ENCODE measurements around the gene ACBD7.

Gene ACBD7

DNA sequence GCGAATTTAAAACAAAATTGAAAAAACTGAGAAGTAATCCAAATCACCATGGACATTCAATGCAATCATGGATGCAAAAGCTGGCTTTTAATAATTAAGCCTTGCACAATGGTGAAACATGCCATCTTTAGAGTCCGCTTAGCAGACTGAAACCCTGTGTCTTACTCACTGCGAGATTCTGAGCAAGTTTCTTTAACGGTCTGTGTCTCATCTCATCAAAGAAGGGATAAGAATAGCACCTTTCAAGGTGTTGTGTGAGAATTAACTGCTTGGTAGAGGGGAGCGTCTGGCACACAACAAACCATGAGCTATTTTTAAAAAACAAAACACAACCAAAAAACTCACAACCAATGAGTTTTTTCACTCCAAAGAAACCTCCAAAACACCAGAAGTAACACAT, 21.4 kb downstream of the ACBD7 start:
- no peak overlapping the region for H3K4me3 ChIP-seq (ENCODE audit: low read length)
- TF ChIP-seq ZNF274 (IDR thresholded peaks at IDR 0.05; ENCODE audit: low read depth, low read length): no peak

DNA sequence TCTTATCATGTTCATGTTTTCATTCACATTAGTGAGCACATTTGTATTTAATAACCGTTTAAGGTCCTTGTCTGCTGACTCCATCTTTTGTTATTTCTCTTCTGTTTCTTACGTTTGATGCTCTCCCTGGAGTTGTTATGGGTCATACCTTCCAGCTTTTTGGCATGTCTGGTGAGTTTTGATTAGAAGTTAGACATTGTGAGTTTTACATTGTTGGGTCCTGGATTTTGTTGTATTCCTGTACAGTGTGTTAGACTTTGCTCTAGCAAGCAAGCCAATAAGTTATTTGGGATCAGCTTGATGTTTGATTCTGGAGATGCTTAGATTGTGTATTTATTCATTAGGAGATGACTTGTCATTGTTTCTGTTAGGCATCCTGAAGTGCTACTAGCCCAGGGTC, 27.9 kb downstream of the ACBD7 start:
- no peak for TF ChIP-seq ZNF274 (IDR thresholded peaks at IDR 0.05; ENCODE audit: low read depth, low read length)
- no peak overlapping the region for H3K4me3 ChIP-seq (ENCODE audit: low read length)

DNA sequence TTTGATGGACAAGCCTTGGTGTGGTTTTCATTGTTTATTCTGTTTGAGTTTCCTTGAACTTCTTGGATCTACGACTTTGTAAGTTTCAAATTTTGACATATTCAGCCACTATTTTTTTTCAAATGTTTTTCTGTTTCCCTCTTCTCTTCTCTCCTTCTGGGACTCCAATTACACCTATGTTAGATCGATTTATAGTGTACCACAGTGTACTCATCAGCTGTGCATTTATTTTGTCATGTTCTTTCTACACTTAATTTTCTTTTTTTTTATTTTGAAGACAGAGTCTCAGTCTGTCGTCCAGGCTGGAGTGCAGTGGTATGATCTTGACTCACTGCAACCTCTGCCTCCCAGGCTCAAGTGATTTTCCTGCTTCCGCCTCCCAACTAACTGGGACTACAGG, 28.7 kb downstream of the ACBD7 start:
- no peak overlapping the region for H3K4me3 ChIP-seq (ENCODE audit: low read length)
- TF ChIP-seq ZNF274 (IDR thresholded peaks at IDR 0.05; ENCODE audit: low read depth, low read length): no peak

DNA sequence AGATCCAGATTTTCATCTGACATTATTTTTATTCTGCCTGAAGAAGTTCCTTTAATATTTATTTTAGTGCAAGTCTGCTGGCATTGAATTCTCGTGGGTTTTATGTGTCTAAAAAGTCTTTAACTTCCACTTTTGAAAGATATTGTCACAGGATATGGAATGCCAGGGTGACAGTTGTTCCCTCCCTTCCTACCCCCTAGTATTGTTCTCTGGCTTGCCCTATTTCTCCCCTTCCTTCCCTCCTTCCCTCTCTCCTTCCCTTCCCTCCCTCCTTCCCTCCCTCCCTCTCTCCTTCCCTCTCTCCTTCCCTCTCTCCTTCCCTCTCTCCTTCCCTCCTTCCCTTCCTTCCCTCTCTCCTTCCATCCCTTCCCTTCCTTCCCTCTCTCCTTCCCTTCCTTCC, 29.9 kb downstream of the ACBD7 start:
- no peak for TF ChIP-seq ZNF274 (IDR thresholded peaks at IDR 0.05; ENCODE audit: low read depth, low read length)
- H3K4me3 ChIP-seq (ENCODE audit: low read length): no peak overlapping the region

DNA sequence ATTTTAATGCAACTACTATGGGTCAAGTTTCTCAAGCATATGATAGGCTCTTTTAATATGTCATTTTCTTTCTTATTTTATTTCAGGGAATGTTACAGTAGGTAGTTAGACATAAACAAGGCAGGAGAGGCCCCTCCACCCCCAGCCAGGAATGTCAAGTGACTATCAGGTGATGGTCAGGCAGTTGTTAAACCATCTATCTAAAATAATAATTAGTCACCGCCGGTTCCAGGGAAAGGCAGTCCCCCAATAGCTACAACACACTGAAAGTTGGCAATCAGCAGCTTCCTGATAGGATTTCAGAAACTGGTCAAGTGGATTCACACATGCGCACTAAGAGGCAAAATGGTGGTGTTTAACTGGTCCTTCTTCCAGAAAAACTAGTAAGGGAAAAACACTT, 35.5 kb downstream of the ACBD7 start:
- H3K4me3 ChIP-seq (ENCODE audit: low read length): no peak overlapping the region
- no peak for TF ChIP-seq ZNF274 (IDR thresholded peaks at IDR 0.05; ENCODE audit: low read depth, low read length)

DNA sequence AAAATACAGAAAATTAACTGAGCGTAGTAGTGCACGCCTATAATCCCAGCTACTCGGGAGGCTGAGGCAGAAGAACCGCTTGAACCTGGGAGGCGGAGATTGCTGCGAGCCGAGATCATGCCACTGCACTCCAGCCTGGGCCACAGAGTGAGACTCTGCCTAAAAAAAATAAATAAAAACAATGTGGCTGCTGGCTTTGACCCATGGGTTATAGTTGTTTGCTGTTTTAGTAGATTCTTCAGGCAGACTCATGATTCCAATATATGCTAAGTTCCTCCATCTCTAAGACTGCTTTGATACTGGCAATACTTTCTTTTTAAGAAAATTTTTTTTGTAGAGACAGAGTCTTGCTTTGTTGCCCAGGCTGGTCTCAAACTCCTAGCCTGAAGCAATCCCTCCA, 36.5 kb downstream of the ACBD7 start:
- TF ChIP-seq ZNF274 (IDR thresholded peaks at IDR 0.05; ENCODE audit: low read depth, low read length): no peak

DNA sequence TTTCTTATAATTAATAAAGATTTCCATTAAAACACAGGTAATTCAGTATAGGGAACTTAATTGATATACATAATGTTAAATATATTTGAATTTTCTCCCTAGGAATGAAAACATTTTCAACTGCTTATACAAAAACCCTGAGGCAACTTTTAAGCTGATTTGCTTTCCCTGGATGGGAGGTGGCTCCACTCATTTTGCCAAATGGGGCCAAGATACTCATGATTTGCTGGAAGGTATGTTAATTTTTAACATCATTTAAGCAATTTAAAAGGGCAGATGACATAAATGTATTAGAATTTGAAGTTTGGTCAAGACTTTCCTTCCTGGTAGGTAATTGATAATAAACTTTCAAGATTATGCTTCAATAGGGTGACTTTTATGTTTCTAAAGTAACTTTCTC, 39.0 kb downstream of the ACBD7 start:
- no peak overlapping the region for H3K4me3 ChIP-seq (ENCODE audit: low read length)

More for the DNA sequence above, 36.5 kb downstream of the ACBD7 start:
- H3K4me3 ChIP-seq (ENCODE audit: low read length): no peak overlapping the region

DNA sequence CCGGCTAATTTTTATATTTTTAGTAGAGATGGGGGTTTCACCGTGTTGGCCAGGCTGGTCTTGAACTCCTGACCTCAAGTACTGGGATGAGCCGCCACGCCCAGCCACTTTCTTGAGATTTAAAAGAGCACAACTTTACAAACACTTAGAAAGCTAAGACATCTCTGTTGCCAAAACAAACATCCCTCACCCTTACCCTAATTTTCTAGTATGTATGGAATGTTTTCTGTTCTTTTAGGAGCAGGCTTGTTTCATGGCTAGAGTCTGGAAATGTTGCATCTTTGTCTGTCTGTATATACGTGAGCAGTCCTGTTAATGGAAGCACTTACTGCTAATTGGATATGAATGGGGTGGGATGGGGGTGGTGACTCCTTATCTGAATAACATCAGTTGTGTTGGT, 42.0 kb downstream of the ACBD7 start:
- TF ChIP-seq ZNF274 (IDR thresholded peaks at IDR 0.05; ENCODE audit: low read depth, low read length): no peak
- no peak overlapping the region for H3K4me3 ChIP-seq (ENCODE audit: low read length)

More for the DNA sequence above, 39.0 kb downstream of the ACBD7 start:
- no peak for TF ChIP-seq ZNF274 (IDR thresholded peaks at IDR 0.05; ENCODE audit: low read depth, low read length)

DNA sequence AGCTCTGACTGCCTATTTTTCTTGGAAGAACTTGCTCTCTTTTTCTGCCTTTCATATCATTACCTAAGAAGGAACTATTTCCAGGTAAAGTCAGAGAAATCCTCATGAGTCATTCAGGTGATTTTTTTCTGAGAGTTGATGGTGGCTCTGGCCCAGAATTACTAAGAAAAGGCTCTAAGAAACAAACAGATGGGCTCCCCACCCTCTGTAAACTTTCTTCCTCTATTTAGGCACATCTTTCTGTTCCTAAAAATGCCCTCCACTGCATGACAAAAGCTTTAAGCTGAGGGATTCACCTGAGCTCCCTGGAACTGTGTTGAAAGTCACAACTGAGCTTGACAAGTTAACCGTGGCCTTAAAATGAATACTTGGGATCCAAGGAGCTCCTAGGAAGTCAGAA, 43.2 kb downstream of the ACBD7 start:
- H3K4me3 ChIP-seq (ENCODE audit: low read length): no peak overlapping the region
- TF ChIP-seq ZNF274 (IDR thresholded peaks at IDR 0.05; ENCODE audit: low read depth, low read length): no peak

- no peak for TF ChIP-seq ZNF274 (IDR thresholded peaks at IDR 0.05; ENCODE audit: low read depth, low read length)
- H3K4me3 ChIP-seq (ENCODE audit: low read length): no peak within 1 kb of the TSS
Observed at GRCh38 chr10:15043674-15044073, 44.9 kb downstream of the ACBD7 start, which contains the start of gene OLAH. Gene OLAH (plus strand): TSS chr10:15043943. CDS start chr10:15047289, 3,346 bp downstream.

- no peak for TF ChIP-seq ZNF274 (IDR thresholded peaks at IDR 0.05; ENCODE audit: low read depth, low read length)
- H3K4me3 ChIP-seq (ENCODE audit: low read length): no peak overlapping the region
Observed at GRCh38 chr10:15038416-15038815, 50.2 kb downstream of the ACBD7 start.

- H3K4me3 ChIP-seq (ENCODE audit: low read length): no peak overlapping the region
- TF ChIP-seq ZNF274 (IDR thresholded peaks at IDR 0.05; ENCODE audit: low read depth, low read length): no peak
Observed at GRCh38 chr10:15037691-15038090, 50.9 kb downstream of the ACBD7 start.

GRCh38 chr10:15035385-15036301, 52.9 kb downstream of the ACBD7 start:
- H3K4me3 ChIP-seq (ENCODE audit: low read length): no peak overlapping the region
- TF ChIP-seq ZNF274 (IDR thresholded peaks at IDR 0.05; ENCODE audit: low read depth, low read length): no peak

- no peak for TF ChIP-seq ZNF274 (IDR thresholded peaks at IDR 0.05; ENCODE audit: low read depth, low read length)
Observed at GRCh38 chr10:15027741-15028140, 60.8 kb downstream of the ACBD7 start.

More at GRCh38 chr10:15027741-15028140, 60.8 kb downstream of the ACBD7 start:
- H3K4me3 ChIP-seq (ENCODE audit: low read length): no peak overlapping the region

Measured in GM08714 (cell line).